CD4-positive, alpha-beta T cell treated with Interleukin-15 for 4 hours (primary cell): ENCODE measurements around the gene ARMC7.

Source experiments
- DNase-seq: peaks from one replicate; pipeline ENCODE4 v3.0.0-alpha.2; 2020; ENCODE audit warnings: low spot score

ARMC7 gene

DNA sequence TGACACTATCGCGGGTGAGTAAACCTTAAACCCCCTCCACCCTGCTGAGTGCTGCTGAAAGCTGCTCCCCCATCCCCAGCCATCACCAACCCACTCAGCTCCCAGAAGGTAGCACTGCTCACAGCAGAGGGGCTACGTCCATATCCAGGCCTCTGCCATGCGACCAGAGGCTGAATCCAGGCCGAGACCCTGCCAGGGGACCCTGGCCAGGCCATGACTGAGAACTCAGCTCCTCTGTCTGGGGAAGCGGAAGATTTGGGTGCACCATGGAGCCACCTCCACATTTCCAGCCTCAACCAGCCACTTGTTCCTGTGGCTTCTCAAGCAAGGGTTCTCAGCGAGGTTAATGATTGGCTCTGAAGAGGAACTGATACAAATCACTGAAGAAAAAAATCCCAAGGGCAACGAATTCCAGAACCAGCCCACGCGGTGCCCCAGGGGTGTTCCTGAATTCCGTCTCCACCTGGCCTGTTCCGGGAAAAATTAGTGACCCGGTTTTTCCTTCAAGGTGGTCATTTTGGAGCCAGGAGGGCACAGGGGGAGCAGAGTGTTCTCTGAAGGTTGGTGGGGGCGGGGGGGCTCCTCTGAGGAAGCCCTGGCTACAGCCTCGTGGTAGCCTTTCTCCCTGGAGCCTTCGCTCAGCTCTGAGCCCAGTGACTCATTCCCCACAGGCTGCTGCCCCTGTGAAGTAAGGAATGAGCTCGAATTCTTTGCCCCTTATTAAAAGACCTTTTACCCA lies 31.3 kb upstream of the ARMC7 start:
- DNase-seq = no peak

DNA sequence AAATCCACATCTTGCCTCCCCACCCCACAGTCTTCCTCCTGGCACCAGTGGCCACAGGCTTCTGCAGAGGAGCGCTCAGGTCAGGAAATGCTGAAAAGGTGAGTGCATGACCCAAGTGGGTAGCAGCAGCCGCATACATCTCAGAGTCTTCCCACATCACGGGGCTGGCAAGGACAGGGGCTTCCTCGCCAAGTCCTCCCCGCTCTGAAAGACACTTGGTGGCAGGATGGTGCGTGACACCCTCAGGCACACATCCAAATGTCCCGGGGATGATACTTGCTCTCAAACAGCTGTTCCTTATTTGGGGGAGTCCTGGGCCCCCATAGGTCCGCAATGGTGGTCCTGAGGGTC lies 30.8 kb upstream of the ARMC7 start:
- no peak for DNase-seq

DNA sequence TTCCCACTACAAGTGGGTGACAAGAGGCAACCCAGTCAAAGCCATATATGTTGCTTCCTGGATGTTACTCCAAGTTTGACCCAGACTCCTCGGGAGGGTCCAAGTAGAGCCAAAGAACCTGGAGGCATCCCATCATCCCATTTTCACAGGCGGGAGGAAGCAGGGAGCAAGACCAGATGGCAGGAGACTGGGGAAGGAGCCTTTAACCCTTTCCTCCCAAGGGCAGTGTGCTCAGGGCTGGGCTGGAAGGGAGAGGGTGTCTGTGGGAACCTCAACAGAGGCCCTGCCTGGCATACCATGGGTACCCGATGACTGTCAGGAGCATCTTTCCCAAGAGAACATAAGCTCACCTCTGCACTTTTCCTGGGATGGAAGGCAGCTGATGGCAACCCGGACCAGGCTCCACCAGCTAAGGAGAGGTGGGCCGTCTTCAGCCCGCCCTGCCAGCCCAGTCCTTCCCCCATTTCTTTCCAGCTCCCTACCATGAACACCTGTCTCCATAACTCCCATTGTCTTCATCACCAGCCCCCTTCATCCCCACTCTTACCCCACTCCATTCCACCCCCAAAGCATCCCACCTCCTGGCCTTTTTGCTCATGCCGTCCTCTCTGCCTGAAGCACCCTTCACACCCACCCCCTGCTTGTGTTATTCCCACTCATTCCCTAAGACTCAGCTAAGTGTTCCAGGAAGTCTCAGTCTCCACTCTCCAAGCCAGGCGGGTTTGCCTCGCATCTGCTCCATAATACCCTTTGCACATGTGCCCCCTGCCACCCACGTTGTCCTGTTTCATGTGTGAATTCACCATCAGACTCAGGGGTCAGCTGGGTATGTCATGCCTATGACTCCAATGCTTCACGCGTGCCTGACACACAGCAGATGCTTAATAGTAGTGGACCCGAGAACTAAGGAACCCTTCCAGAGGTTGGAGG lies 27.9 kb upstream of the ARMC7 start:
- no peak for DNase-seq

DNA sequence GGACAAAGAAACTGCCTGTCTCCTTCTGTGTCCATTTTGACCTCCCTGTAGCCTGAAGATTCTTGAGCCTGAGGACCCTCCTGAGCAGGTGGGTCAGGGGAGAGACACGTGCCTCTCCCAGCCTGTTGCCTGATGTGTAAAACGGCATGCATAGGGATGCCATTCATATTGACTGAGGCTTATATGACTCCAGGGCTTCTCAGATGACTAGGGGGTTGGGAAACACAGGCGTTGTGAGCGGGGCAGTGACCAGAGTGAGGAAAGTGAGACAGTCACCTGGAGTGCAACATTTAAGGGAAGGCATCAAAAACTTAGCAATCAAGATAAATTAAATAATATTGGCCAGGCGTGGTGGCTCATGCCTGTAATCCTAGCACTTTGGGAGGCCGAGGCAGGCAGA lies 27.1 kb upstream of the ARMC7 start:
- no peak for DNase-seq

DNA sequence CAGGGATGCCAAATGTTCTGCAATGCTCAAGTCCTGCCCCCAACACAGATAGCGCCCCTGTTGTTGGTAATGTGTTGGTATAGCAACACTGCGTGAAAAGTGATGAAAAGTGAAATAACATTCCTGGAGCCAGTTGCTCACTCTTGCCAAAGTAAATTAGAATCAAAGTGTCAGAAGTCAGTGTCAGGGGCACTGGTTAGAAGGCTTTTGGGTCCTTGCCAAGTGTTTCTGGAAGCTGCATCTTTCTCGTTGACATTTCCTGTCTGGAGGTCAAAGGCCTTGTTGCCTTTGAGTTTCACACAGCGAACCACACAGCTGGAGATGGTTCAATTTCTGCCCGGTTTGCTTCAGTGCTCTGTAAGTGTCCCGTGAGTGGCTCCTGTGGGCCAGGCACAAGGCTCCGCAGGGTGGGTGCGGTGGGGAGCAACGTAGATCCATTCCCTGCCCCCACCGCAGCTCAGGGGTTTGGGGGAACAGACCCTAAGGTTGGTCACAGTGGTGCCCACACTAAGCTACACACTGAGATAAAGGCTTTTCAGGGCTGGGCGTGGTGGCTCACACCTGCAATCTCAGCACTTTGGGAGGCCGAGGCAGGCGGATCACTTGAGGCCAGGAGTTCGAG lies 25.6 kb upstream of the ARMC7 start:
- DNase-seq = no peak

DNA sequence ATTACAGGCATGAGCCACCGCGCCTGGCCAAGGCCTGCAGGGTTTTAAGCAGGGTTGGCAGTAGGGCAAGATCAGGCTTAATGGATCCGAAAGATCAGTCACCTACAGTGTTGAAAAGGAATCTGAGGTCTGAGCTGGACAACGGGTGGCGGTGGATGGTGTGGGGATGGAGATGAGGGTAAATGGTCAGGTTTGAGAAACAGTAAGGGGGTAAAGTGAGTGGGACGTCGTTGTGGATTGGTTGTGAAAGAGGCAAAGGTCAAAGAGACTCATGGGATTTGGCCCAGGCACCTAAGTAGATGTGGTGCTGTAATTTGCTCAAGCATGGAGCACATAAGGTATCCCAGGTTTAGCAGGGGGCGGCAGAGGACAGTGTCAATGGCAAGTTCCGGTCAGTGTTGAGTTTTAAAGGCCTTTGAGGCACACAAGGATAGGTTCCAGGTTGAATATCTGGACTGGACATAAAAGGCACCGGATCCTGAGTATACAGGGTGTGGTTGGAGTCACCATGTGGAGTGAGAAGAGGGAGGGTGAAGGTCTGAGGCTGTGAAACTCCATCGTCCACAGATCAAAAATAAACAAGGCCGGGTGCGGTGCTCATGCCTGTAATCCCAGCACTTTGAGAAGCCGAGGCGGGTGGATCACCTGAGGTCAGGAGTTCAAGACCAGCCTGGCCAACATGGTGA lies 23.1 kb upstream of the ARMC7 start:
- DNase-seq = no peak

DNA sequence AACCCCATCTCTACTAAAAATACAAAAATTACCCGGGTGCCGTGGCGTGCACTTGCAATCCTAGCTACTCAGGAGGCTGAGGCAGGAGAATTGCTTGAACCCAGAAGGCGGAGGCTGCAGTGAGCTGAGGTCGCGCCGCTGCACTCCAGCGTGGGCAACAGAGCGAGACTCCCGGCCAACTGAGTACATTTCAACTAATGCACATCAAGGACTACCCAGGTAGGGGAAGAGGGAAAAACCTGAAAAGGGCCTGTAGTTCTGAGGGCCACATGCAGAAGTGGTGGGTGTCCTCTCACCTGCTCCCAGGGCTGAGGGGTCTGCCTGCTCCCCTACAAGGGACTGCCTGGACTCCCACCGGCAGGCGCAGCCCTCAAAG lies 22.6 kb upstream of the ARMC7 start:
- no peak for DNase-seq

DNA sequence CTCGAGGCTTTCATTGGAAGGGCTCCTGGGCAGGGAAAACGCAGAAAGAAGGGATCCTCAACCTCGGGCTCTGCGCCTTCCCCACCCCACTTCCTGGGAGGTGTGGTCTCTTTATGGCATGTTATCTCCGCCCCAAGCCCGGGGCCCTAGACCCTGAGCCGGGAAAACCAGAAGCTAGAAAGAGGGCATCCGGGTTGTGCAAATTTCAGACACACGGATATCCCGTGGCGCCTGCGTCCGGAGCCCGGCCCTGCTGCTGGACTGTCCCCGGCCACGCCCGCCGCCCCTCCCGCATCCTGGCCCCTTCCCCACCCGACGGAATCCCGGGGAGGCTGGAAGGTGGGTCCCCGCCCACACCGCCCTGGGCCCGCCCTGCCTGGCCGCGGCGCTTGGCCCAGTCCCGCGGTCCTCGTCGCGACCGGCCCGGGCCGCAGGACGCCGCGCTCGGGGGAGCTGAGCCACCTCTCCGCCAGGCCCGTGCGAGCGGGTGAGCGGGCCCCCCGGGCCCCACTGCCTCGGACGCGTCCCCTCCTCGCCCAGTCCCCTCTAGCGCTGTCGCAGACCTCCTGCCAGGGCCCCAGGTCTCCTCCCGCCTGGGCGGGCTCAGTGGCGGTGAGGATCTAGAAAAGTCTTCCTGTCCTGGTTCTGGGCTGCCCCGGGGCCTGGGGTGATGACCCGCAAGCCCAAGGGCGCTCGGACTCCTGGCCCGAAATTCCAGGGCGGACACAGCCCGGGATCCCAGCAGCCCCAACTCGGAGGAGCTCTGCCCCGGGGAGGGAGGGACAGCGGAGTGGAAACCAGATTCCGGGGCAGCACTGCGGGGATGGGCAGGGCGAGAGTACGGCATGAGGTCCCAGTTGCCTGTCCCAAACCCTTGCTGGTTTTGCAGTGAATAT lies 22.0 kb upstream of the ARMC7 start, which contains the start of gene SLC16A5:
TSS of gene SLC16A5 (plus strand) at position 397 of the 896 bp plus-strand sequence. CDS start 5,683 bp downstream, outside the sequence.
- peak; percentile 39 for DNase-seq

DNA sequence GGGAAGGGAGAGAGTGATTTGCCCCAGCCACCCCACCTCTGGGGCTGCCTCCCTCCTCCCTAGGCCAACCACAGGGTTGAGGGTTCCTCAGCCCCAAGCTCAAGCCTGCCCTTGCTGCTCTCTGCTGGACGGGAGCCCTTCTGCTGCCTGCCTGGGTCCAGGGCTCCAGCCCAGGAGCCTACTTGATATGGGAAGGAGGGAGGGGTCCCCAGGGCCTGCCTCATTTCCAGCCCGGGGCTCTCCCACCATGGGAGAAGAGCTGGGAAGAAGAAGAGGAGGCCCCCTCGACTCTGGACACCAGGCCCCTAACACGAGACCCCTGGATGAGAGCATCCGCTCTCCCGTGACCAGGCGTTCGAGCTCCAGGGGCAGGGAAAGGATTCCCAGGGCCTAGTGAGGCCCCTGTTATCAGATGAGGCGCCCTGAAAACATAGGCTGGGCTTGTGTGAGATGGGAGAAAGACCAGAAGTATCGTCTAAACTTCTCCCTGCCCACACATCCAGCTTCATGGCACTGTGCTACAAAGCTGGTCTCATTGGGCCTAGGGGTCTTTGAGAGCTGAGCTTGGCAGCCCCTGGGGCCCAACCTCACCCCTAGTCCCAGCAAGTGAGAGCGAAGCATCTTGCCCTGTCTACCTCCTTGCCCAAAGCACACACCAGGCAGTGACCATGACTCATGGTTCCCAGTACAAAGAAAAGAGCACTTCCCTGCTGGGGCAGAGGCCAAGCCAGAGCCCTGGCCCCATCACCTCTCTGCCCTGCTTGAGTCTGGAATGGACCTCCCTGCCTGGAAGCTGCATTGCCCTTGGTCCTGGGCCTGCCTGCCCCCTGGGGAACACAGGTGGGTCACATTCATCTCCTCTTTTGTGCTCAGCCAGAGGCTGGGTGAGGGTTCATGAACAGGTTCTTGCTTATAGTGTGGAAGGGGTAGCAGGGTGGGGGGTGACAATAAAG lies 21.0 kb upstream of the ARMC7 start:
- no peak for DNase-seq

DNA sequence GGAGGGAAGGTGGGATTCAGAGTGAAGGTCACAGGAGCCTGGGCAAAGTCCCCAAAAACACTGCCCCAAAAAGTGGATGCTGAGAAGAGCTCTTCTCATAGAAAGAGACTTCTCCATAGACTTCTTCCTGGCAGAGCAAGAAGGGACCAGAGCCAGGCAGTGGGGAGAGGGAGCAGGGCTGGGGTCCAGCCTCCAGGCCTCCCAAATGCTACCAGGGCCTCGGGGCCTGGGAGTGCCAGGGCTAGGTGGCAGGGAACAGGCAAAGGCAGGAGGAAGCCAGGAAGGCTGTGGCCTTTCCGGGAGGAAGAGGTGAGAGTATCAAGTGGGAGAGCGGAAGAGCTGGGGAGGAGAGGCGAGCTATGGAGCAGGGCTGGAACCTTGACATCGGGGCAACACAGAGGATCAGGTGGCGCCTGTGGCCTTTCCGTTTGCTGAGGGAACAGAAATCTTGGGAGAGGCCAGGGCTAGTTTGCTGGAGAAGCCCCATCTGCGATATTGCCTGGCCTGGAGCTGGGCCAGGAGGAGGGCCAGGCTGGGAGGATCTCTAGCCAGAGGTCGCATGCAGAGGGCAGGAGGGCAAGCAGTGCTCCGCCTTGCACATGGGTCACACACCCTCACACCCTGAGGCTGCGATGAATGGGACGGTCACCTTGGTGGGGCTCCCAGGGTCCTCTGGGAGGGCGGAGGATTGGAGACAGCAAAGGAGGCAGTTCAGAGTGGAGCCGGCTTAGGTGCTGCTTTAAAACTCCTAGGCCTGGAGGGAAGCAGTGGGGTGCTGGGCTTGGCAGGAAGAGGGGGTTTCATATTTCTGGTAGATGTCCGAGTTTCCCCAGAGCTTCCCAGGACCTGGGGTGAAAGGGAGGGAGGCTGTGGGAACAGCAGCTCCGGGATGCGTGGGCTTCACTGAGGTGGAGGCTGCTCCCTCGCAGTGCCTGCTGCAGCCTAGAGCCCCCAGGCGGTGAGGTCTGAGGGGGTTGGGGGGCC lies 18.6 kb upstream of the ARMC7 start:
- DNase-seq = no peak

DNA sequence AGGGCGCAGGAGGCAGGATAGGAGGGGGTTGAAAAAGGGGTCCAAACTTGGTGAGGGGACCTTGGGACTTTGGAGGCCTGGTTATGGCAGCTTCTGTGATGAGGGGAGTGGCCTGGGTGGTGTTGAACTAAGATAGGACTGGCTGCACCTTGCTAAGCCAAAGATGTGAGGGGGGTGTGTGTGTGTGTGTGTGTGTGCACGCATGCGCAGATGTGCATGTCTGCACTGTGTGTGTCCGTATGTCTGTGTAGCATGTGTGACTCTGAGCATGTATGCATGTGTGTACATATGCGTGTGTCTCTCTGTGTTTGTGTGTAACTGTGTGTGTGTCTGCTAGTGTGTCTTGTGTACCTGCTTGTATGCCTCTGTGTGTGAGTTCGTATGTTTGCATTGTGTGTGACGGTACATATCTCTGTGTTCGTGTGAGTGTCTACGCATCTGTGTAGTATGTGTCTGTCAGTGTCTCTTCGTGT lies 17.9 kb upstream of the ARMC7 start:
- DNase-seq = no peak

DNA sequence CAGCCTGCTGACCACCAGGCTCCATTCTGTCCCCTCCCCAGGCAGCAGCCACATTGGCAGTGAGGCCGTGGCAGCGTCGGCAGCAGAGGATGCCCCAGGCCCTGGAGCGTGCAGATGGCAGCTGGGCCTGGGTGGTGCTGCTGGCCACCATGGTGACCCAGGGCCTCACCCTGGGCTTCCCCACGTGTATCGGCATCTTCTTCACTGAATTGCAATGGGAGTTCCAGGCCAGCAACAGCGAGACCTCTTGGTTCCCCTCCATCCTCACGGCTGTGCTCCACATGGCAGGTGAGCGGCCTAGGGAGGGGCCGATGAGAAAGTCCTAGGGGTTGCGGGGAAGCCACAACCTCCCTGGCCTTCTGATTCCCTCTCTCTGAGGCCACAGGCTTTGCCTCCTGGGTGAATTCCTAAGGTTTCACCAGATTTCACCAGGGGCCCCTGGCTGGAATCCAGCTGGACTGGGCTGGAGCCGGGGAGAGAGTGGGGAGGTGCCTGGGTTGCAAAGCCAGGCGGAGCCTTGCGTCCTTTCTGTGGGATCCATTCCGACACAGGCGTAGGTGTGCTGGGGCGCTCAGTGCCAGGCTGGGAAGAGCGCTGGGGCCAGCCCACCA lies 16.1 kb upstream of the ARMC7 start:
- DNase-seq = no peak

DNA sequence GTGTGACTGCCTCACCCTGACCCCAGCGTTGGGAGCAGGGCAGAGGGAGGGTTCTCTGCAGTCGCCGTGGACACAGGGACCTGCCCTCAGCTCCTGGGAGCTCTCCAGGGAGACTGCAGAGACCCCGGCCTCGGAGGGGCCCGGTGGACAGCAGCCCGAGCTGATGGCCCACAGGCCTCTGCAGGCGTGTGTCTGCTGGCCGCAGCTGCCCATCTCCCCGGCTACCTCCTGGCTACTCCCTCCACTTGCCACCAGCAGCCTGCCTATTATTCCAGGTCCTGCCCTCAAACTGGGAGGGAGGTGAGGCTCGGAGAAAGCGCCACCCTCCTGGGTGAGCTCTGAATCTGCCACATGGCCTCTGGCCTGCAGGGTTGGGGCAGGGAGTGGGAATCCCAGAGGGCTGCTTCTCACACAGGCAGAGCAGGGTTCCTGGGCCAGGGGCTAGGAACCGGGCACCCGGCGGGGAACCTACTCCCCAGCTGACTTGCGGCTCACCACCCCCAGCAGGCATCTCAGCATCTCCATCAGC lies 14.8 kb upstream of the ARMC7 start:
- no peak for DNase-seq

DNA sequence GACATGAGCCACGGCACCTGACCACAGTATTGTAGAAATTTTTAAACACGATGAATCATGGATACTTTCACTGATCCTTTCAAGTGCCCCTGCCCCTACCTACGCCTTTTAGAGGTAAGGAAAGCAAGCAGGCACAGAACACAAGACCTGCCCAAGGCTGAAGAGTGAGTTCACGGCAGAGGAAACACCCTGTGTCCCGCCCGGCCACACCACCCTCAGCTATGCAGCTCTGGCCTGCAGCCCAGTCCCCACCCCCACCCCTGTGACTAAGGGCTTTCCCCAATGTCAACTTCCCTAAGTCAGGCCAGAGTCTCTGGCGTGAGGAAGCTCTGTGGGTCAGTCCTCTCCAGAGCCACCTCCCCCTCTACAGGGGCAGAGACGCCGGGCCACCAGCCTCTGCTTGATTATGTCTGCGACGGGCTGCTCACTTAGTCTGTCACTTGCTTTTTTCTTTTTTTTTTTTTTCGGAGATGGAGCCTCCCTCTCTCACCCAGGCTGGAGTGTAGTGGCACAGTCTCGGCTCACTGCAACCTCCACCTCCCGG lies 13.6 kb upstream of the ARMC7 start:
- no peak for DNase-seq

DNA sequence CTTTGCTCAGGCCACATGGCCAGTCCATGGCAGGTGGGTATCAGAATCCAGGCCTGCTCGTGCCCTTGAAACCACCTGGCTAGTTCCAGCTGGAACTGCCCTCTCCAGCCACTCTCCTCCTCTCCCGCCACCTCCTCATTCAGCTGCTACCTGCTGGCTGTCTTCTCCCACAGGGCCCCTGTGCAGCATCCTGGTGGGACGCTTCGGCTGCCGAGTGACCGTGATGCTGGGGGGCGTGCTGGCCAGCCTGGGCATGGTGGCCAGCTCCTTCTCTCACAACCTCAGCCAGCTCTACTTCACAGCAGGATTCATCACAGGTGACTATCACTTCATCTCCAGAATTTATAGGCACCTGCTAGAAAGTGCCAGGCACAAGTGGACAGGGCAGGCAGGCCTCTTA lies 11.9 kb upstream of the ARMC7 start:
- no peak for DNase-seq

DNA sequence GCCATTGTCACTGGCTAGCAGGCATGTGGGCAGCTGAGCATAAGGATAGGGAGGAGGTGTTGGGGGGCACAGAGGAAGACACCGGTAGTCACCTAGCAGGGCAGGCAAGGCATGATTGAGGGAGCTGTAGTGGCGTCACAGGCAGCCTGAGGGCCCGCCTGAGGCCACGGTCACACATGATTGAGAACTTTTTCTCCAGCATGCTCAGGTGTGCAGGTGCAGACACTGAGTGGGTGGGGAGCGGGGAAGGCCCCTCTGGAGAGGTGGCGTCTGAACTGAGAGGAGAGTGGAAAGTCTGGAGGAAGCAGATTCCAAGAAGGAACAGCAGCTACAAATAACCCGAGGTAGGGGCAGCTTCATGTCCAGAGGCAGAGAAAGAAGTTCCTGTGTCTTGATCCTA lies 10.9 kb upstream of the ARMC7 start:
- DNase-seq = no peak

DNA sequence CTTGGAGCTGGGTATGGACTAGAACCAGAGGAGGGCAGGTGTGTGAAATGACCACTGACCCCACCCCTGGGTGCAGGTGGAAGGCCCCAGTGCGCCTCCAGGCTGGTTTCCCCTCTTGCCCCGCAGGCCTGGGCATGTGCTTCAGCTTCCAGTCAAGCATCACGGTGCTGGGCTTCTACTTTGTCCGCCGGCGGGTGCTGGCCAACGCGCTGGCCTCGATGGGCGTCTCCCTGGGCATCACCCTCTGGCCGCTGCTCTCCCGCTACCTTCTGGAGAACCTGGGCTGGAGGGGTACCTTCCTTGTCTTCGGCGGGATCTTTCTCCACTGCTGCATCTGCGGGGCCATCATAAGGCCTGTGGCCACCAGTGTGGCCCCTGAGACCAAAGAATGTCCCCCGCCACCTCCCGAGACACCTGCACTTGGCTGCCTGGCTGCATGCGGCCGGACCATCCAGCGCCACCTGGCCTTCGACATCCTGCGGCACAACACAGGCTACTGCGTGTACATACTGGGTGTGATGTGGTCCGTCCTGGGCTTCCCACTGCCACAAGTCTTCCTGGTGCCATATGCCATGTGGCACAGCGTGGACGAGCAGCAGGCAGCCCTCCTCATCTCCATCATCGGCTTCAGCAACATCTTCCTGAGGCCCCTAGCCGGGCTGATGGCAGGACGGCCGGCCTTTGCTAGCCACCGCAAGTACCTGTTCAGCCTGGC lies 9.7 kb upstream of the ARMC7 start:
- no peak for DNase-seq
